GM20000 (cell line): ENCODE measurements around the gene FMNL1.
"Not testable (repeated sequence)": the region's sequence is repeated elsewhere in the genome, so short reads cannot be mapped to it uniquely, and the experiment has no call there.

Source experiments
- DNase-seq: peaks from one replicate; pipeline ENCODE4 v3.0.0; 2012; ENCODE audit warnings: low spot score
- TF ChIP-seq, protein P1 (sequence below): IDR thresholded peaks from 2 replicates; pipeline ENCODE4 v1.5.1; 2012; ENCODE audit warnings: mild to moderate bottlenecking, control low read depth; ENCODE audit errors: extremely low read depth, missing control alignments

The FMNL1 gene

DNA sequence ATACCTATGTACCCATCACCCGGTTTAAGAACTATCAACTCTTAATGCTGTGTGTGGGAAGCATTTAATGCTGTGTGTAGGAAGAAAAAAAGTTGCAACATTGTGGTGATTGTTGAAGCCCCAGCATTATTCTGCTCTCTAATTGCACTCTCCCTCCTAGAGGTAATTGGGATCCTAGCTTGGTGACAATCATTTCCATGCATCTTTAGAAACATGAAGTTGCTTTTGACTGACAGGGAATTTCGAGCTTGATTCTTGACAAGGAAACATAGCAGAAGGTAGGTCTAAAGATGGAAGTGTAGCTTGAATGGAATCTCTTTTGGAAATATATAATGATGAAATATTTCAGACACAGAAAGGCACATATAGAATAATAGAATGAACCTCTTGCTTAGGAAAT, 32.7 kb upstream of the FMNL1 start:
- TF ChIP-seq, protein P1, sequence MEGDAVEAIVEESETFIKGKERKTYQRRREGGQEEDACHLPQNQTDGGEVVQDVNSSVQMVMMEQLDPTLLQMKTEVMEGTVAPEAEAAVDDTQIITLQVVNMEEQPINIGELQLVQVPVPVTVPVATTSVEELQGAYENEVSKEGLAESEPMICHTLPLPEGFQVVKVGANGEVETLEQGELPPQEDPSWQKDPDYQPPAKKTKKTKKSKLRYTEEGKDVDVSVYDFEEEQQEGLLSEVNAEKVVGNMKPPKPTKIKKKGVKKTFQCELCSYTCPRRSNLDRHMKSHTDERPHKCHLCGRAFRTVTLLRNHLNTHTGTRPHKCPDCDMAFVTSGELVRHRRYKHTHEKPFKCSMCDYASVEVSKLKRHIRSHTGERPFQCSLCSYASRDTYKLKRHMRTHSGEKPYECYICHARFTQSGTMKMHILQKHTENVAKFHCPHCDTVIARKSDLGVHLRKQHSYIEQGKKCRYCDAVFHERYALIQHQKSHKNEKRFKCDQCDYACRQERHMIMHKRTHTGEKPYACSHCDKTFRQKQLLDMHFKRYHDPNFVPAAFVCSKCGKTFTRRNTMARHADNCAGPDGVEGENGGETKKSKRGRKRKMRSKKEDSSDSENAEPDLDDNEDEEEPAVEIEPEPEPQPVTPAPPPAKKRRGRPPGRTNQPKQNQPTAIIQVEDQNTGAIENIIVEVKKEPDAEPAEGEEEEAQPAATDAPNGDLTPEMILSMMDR, result no peak
- DNase-seq, result no peak

DNA sequence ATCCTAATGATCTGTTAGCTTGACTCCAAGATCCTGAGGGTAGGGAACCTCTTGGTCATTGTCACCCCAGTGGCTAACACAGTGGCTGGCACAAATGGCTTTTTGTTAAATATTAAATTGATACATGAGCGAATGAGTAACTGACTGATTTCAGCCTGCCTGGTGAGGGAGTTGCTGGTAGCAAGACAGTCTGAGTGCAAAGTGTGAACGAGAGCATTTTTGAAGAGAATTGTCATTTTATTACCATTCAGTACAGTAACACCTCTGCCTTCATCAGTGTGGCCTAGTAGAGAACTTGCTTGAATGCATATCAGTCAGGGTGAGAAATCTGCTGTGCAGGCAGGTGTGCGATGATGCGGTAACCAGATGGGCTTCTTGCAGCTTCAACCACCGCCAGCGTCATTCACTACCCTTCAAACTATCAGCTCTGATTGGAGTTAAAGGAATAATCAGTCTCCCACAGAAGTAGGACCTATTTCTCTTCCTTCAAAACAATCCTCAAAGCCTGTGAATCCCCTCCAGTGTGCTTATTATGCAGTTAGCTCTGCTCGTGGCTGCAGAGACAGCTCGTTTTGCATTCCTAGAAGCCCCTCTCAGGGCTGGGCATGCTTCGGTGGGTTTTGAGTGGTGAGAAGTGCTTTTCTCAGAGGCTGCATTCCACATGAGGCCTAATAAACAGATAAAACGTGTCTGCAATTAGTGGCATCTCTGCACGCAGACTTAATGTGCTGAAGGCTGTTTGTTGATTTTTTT, 31.0 kb upstream of the FMNL1 start:
- TF ChIP-seq, protein P1, result no peak
- no peak for DNase-seq

DNA sequence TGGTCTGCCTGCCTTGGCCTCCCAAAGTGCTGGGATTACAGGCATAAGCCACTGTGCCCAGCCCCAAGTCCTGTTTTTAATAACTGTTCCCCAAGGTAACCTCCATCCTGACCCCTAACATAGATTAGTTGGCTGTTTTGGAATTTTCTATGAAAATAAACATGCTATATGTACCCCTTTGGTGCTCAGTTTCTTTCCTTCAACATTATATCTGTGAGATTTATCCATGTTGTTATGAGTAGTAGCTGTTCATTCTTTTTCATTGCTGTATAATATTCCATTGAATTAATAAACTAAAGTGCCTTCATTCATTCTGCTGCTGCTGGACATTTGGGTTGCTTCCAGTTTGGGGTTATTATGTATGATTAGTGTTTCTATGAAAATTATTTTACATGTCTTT, 26.3 kb upstream of the FMNL1 start:
- DNase-seq, result no peak
- TF ChIP-seq, protein P1, result no peak

DNA sequence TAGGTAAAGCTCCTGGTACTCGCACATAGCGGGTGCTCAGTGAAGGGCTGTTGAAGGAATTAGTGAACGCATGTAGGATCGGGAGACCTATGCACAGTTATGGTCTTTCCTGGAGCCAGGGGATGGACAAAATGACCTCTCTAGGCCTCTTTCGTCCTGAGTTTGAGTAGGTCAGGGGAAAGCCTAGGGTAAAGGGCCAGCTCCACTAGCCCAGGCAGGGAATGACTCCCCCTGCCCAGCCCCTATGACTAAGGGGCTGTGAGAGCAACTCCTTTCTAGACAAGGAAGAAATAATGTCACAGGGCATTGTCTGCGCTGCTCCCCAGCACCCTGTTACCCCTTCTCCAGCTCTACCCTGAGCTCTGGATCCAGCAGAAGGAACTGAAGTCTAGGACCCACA, 24.6 kb upstream of the FMNL1 start:
- TF ChIP-seq, protein P1, result no peak
- DNase-seq, result no peak

DNA sequence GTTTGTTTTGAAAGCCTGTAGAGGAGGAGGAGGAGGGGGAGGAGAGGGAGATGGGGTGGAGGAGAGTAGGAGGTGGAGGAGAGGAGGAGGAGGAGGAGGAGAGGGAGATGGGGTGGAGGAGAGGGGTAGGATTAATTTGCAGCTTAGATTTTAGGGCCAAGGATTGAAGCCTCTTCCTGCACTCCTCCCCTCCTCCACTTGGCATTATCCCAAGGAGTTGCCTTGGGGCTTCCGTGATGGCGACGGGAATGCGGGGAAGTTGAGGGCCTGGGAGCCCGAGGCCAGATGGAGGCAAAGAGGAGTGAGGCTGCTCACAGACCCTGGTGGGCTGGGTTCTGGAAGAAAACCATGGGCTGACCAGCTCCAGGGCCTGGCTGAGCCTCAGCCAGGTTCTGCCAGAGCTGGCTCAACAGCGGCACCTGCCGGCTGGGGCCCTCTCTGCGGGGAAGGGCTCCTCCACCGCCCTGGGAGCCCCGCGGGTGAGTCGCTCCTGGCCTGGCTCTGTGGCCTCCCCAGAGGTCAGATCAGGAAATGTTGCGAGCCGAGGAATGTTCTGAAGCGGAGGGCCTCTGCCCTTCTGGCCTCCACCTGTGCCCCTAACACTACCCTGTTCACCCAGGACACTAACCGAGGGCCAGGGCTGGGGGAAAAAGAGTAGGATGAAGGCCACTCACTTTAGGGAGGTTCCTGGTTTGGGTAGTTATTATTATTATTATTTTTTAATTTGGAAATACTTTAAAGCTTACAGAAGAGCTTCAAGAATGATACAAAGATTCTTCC, 23.9 kb upstream of the FMNL1 start:
- TF ChIP-seq, protein P1, result peak; percentile 85
- DNase-seq, result peak; percentile 85

DNA sequence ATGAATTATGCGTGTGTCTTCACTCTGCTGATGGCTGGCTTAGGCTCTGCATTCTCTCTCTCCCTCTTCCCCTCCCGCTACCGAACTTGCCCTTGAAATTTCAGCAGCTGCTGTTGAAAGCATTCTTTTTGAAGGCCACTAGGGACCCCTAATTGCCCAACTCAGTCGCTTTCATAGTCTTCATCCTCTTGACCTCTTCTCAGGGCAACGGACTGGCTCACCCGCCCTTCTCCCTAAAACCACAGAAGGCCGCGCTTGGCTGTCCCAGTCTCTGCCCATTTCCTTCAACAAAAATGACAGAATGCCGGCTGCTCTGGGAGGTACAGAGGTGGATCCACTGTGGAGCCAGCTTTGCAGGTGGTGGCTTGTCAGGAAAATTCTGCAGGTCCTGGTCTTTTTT, 21.0 kb upstream of the FMNL1 start:
- TF ChIP-seq, protein P1, result no peak
- DNase-seq, result no peak

DNA sequence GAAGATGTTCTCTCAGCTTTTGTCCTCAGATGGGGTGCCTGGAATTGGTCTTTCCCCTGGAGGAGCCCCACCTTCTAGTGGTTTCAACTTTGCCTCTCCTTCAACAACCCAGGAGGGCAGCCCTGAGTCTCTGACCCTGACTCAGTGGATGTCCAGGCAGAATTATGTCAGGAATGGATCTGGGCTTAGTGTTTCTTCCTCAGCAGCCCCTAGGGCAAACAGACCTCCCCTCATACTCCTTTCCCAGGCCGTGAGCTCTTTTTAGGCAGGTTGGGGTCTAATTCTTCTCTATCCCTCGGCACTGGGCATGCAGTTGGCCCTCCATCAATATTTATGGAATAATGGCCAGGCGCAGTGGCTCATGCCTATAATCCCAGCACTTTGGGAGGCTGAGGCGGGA, 20.2 kb upstream of the FMNL1 start:
- TF ChIP-seq, protein P1, result no peak
- no peak for DNase-seq

DNA sequence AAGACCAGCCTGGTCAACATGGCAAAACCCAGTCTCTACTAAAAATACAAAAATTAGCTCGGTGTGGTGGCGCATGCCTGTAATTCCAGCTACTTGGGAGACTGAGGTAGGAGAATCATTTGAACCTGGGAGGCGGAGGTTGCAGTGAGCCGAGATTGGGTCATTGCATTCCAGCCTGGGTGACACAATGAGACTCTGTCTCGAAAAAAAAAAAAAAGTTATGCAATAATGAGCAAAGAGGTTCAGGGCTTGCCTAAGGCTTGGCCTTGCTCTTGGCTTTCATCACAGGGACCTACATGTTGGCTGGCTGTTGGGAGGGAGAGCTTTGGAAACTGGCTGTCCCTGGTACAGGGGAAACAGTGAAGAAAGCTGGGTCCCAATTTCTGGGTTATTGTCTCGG, 19.8 kb upstream of the FMNL1 start:
- DNase-seq, result not testable (repeated sequence)
